GM12891 (cell line): ENCODE results near the gene CD44.

Experiments
- PAX5 ChIP-seq: IDR thresholded peaks from 2 replicates; pipeline ENCODE4 v1.6.1; 2011; ENCODE audit warnings: low read length, moderate library complexity, mild to moderate bottlenecking; ENCODE audit not compliant: insufficient read depth, severe bottlenecking
- POLR2A ChIP-seq: IDR thresholded peaks from 2 replicates; pipeline ENCODE4 v1.6.1; 2011; ENCODE audit warnings: low read depth, low read length, control low read depth
- POLR2AphosphoS5 ChIP-seq: IDR thresholded peaks from 2 replicates; pipeline ENCODE4 v1.6.1; 2011; ENCODE audit warnings: low read depth, low read length, control low read depth
- POU2F2 ChIP-seq: IDR thresholded peaks from 2 replicates; pipeline ENCODE4 v1.6.1; 2011; ENCODE audit warnings: low read depth, mild to moderate bottlenecking, control low read depth, low read length, moderate library complexity
- SPI1 ChIP-seq: IDR thresholded peaks from 2 replicates; pipeline ENCODE4 v1.6.1; 2011; ENCODE audit warnings: low read depth, low read length, control low read depth
- TAF1 ChIP-seq: IDR thresholded peaks from 2 replicates; pipeline ENCODE4 v1.6.1; 2011; ENCODE audit warnings: low read depth, low read length, control low read depth

GRCh38 chr11:35111161-35112055 lies 27.6 kb upstream of the CD44 start:
- TF ChIP-seq TAF1 (no peak), POLR2AphosphoS5 (no peak), POLR2A (no peak), SPI1 (peak; percentile 49), PAX5 (no peak), POU2F2 (no peak)
